HepG2 (cell line): Measurements from ENCODE around the gene SNX9. TPM values are rescaled to one million over a fixed set of nuclear protein-coding genes. Genes with fewer than 3 reads are reported as not detected.

Source experiments
- EED ChIP-seq: sonication (generic); formaldehyde crosslinking; IDR thresholded peaks from 2 replicates; pipeline ENCODE4 v1.5.0; 2020; ENCODE audit warnings: mild to moderate bottlenecking, missing genetic modification reagents
- GATAD2A ChIP-seq: IDR thresholded peaks from 2 replicates; pipeline ENCODE4 v1.6.1; 2016
- MZF1 ChIP-seq: sonication (generic); formaldehyde crosslinking; IDR thresholded peaks from 2 replicates; pipeline ENCODE4 v1.8.1; 2023; ENCODE audit warnings: mild to moderate bottlenecking, missing genetic modification reagents, borderline replicate concordance
- SALL1 ChIP-seq: sonication (generic); formaldehyde crosslinking; IDR thresholded peaks from 2 replicates; pipeline ENCODE4 v1.8.0; 2022; ENCODE audit warnings: mild to moderate bottlenecking, missing genetic modification reagents
- SATB2 ChIP-seq: sonication (generic); formaldehyde crosslinking; IDR thresholded peaks from 2 replicates; pipeline ENCODE4 v1.5.0; 2020; ENCODE audit warnings: missing genetic modification reagents
- SOX5 ChIP-seq: IDR thresholded peaks from 2 replicates; pipeline ENCODE4 v1.6.1; 2016; ENCODE audit warnings: borderline replicate concordance
- ZFP36L1 ChIP-seq: sonication (generic); formaldehyde crosslinking; IDR thresholded peaks from 2 replicates; pipeline ENCODE4 v1.8.0; 2022; ENCODE audit warnings: mild to moderate bottlenecking, missing genetic modification reagents, moderate library complexity
- ZMYM4 ChIP-seq: sonication (generic); formaldehyde crosslinking; IDR thresholded peaks from 2 replicates; pipeline ENCODE4 v1.8.1; 2023; ENCODE audit warnings: mild to moderate bottlenecking, missing genetic modification reagents
- ZNF232 ChIP-seq: sonication (generic); formaldehyde crosslinking; IDR thresholded peaks from 2 replicates; pipeline ENCODE4 v1.4.0; 2020; ENCODE audit warnings: missing genetic modification reagents, borderline replicate concordance
- ZNF343 ChIP-seq: sonication (generic); formaldehyde crosslinking; IDR thresholded peaks from 2 replicates; pipeline ENCODE4 v1.4.0; 2020; ENCODE audit warnings: mild to moderate bottlenecking, missing genetic modification reagents
- ZNF350 ChIP-seq: sonication (generic); formaldehyde crosslinking; IDR thresholded peaks from 2 replicates; pipeline ENCODE4 v1.4.0; 2020; ENCODE audit warnings: mild to moderate bottlenecking, low read depth, missing genetic modification reagents, borderline replicate concordance
- ZNF549 ChIP-seq: sonication (generic); formaldehyde crosslinking; IDR thresholded peaks from 2 replicates; pipeline ENCODE4 v1.5.0; 2020; ENCODE audit warnings: missing genetic modification reagents
- ZNF746 ChIP-seq: sonication (generic); formaldehyde crosslinking; IDR thresholded peaks from 2 replicates; pipeline ENCODE4 v1.8.0; 2022; ENCODE audit warnings: mild to moderate bottlenecking, missing genetic modification reagents
- ZNF747 ChIP-seq: sonication (generic); formaldehyde crosslinking; IDR thresholded peaks from 2 replicates; pipeline ENCODE4 v1.8.1; 2023; ENCODE audit warnings: missing genetic modification reagents, mild to moderate bottlenecking, borderline replicate concordance
- ZNF749 ChIP-seq: sonication (generic); formaldehyde crosslinking; IDR thresholded peaks from 2 replicates; pipeline ENCODE4 v1.8.0; 2022; ENCODE audit warnings: mild to moderate bottlenecking, missing genetic modification reagents, moderate library complexity, borderline replicate concordance
- polyA plus RNA-seq, 8 experiments: library from polyadenylated mRNA; depleted of rRNA in 3 of 8; stranded (reverse) in 7 of 8; unstranded in 1 of 8; fragments of >200 nt; fragmentation: Illumina TruSeq in 4 of 8; extraction: Trizol in 4 of 8; gene quantifications; 2 replicates each; pipeline versions ENCODE4 v1.2.1 to v1.2.3, GENCODE V29; 2011 to 2016; ENCODE audit warnings: low read depth in 4 of 8, missing spikeins in 1 of 8, mixed read lengths in 1 of 8; ENCODE audit not compliant: insufficient read depth in 1 of 8
- total RNA-seq, 5 experiments: library from RNA; depleted of rRNA; stranded (reverse); fragments of >200 nt; fragmentation: Illumina TruSeq; extraction: Trizol; gene quantifications; 2 replicates each; pipeline ENCODE4 v1.2.3, GENCODE V29; 2016; ENCODE audit warnings: low read depth in 1 of 5
- TF ChIP-seq, protein P1 (sequence below): sonication (generic); formaldehyde crosslinking; IDR thresholded peaks from 2 replicates; pipeline ENCODE4 v1.4.0; 2020; ENCODE audit warnings: missing genetic modification reagents, borderline replicate concordance
- TF ChIP-seq, protein P2 (sequence below): sonication (generic); formaldehyde crosslinking; IDR thresholded peaks from 2 replicates; pipeline ENCODE4 v1.8.0; 2022; ENCODE audit warnings: mild to moderate bottlenecking, missing genetic modification reagents, moderate library complexity
- TF ChIP-seq, protein P3 (sequence below): sonication (generic); formaldehyde crosslinking; IDR thresholded peaks from 2 replicates; pipeline ENCODE4 v1.4.0; 2020; ENCODE audit warnings: missing genetic modification reagents, borderline replicate concordance
- TF ChIP-seq, protein P4 (sequence below): sonication (generic); formaldehyde crosslinking; IDR thresholded peaks from 2 replicates; pipeline ENCODE4 v1.8.1; 2023; ENCODE audit warnings: mild to moderate bottlenecking, moderate library complexity, missing genetic modification reagents
- TF ChIP-seq, protein P5 (sequence below): sonication (generic); formaldehyde crosslinking; conservative IDR thresholded peaks from 2 replicates; pipeline ENCODE4 v1.4.0; 2020; ENCODE audit warnings: missing genetic modification reagents

SNX9 gene
- total and polyA plus RNA-seq, 2 of the 13 experiments (the other 11 are each of a cell fraction or from before 2014, with no cell fraction given) = 21.9 to 36.0 TPM

DNA sequence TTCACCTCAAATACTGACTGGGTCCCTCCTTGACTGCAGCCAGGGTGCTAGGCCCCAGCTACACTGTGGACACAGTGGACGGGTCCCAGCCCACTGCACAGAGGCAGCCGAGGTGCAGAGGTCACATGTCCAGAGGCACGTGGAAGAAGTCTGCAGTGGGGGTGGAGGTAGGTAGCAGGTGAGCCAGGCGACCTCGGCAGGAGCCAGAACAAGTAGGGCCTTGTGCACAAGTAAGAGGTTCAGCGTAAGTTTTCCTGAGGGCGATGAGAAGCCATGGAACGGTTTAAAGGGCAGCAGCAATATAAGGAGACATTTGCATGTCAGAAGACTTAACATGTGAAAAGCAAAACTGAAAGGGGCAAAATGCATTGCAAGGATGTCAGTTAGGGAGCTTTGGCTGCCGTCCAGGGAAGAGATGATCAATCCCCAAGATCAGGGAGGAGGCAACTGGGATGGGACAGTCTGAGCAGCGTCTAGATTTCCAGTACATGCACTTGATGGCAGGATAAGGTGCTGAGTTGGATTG, 49.7 kb upstream of the SNX9 start (continued):
- TF ChIP-seq, protein P1, sequence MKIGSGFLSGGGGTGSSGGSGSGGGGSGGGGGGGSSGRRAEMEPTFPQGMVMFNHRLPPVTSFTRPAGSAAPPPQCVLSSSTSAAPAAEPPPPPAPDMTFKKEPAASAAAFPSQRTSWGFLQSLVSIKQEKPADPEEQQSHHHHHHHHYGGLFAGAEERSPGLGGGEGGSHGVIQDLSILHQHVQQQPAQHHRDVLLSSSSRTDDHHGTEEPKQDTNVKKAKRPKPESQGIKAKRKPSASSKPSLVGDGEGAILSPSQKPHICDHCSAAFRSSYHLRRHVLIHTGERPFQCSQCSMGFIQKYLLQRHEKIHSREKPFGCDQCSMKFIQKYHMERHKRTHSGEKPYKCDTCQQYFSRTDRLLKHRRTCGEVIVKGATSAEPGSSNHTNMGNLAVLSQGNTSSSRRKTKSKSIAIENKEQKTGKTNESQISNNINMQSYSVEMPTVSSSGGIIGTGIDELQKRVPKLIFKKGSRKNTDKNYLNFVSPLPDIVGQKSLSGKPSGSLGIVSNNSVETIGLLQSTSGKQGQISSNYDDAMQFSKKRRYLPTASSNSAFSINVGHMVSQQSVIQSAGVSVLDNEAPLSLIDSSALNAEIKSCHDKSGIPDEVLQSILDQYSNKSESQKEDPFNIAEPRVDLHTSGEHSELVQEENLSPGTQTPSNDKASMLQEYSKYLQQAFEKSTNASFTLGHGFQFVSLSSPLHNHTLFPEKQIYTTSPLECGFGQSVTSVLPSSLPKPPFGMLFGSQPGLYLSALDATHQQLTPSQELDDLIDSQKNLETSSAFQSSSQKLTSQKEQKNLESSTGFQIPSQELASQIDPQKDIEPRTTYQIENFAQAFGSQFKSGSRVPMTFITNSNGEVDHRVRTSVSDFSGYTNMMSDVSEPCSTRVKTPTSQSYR (CRISPR knock-in tag) = peak; percentile 92
- TF ChIP-seq ZNF746 (CRISPR knock-in tag) (no peak), ZNF232 (CRISPR knock-in tag) (no peak), ZNF343 (no peak), ZNF747 (CRISPR knock-in tag) (no peak), ZFP36L1 (CRISPR knock-in tag) (0 out of 2 replicates have a peak, but pooled peaks have one; percentile 54), SATB2 (no peak), ZMYM4 (CRISPR knock-in tag) (peak; percentile 65), SALL1 (peak; percentile 84), MZF1 (CRISPR knock-in tag) (no peak), GATAD2A (CRISPR knock-in tag) (peak; percentile 82), SOX5 (CRISPR knock-in tag) (no peak), ZNF549 (CRISPR knock-in tag) (no peak), EED (no peak), ZNF749 (CRISPR knock-in tag) (no peak), ZNF350 (CRISPR knock-in tag) (no peak; the same call in 1 of the 2 replicates)
- TF ChIP-seq, protein P2, sequence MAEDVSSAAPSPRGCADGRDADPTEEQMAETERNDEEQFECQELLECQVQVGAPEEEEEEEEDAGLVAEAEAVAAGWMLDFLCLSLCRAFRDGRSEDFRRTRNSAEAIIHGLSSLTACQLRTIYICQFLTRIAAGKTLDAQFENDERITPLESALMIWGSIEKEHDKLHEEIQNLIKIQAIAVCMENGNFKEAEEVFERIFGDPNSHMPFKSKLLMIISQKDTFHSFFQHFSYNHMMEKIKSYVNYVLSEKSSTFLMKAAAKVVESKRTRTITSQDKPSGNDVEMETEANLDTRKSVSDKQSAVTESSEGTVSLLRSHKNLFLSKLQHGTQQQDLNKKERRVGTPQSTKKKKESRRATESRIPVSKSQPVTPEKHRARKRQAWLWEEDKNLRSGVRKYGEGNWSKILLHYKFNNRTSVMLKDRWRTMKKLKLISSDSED (CRISPR knock-in tag) = no peak
- TF ChIP-seq, protein P3, sequence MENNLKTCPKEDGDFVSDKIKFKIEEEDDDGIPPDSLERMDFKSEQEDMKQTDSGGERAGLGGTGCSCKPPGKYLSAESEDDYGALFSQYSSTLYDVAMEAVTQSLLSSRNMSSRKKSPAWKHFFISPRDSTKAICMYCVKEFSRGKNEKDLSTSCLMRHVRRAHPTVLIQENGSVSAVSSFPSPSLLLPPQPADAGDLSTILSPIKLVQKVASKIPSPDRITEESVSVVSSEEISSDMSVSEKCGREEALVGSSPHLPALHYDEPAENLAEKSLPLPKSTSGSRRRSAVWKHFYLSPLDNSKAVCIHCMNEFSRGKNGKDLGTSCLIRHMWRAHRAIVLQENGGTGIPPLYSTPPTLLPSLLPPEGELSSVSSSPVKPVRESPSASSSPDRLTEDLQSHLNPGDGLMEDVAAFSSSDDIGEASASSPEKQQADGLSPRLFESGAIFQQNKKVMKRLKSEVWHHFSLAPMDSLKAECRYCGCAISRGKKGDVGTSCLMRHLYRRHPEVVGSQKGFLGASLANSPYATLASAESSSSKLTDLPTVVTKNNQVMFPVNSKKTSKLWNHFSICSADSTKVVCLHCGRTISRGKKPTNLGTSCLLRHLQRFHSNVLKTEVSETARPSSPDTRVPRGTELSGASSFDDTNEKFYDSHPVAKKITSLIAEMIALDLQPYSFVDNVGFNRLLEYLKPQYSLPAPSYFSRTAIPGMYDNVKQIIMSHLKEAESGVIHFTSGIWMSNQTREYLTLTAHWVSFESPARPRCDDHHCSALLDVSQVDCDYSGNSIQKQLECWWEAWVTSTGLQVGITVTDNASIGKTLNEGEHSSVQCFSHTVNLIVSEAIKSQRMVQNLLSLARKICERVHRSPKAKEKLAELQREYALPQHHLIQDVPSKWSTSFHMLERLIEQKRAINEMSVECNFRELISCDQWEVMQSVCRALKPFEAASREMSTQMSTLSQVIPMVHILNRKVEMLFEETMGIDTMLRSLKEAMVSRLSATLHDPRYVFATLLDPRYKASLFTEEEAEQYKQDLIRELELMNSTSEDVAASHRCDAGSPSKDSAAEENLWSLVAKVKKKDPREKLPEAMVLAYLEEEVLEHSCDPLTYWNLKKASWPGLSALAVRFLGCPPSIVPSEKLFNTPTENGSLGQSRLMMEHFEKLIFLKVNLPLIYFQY (CRISPR knock-in tag) = no peak
- TF ChIP-seq, protein P4, sequence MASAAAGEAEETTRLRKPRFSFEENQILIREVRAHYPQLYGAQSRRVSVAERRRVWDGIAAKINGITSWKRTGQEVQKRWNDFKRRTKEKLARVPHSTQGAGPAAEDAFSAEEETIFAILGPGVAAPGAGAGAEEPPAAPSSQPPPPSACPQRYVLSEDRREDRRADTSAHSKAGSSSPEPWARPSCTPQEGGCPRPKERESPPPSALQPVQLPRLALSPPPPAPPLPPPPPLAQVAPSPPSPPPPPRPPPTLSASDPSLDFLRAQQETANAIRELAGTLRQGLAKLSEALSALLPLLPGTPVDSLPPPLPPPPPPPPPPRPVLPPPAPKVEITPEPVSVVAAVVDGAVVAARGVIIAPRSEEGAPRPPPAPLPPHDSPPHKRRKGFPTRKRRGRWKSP = no peak
- TF ChIP-seq, protein P5, sequence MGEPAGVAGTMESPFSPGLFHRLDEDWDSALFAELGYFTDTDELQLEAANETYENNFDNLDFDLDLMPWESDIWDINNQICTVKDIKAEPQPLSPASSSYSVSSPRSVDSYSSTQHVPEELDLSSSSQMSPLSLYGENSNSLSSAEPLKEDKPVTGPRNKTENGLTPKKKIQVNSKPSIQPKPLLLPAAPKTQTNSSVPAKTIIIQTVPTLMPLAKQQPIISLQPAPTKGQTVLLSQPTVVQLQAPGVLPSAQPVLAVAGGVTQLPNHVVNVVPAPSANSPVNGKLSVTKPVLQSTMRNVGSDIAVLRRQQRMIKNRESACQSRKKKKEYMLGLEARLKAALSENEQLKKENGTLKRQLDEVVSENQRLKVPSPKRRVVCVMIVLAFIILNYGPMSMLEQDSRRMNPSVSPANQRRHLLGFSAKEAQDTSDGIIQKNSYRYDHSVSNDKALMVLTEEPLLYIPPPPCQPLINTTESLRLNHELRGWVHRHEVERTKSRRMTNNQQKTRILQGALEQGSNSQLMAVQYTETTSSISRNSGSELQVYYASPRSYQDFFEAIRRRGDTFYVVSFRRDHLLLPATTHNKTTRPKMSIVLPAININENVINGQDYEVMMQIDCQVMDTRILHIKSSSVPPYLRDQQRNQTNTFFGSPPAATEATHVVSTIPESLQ (CRISPR knock-in tag) = no peak
